HG02981 (cell line): ENCODE data around the gene RBM38.

Source experiments
- ATAC-seq: cut with Tn5 transposase; IDR thresholded peaks from one replicate; pipeline ENCODE4 v1.9.1; 2021; ENCODE audit warnings: mild to moderate bottlenecking, moderate library complexity; ENCODE audit not compliant: unreplicated experiment

The RBM38 gene

DNA sequence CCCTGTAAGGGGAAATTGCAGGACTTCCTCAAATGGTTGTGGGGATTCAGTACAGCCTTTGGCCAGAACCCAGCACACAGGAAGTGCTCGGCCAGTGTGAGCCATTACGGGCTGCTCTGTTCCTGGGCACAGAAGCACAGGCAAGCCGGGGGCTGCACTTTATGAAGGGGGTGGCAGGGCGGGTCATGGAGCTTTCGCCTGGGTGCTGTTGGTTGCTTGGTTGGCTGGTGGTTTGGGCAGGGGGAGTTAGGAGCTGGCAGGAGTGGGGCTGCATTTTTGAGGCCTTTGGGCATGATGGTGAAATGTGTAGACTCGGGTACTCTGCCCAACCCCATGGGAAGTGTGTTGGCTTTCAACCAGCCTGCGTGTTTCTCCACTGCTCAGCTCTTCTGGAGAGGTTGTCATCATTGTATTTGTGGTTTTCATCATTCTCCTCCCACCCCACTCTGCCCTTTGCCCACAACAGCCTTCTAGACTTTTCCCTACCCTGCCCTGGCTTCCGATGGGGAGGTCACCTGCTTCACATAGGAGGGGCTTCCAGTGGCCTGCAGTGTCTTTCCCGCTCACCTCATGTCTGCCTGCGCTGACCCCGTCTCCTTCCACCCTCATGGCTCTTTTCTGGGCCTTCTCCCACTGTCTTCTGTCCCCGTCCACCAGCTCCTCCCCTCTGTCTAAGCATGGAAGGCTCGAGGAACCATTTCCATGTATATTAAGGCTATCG is 16.1 kb upstream of the RBM38 start:
- ATAC-seq, result no peak

DNA sequence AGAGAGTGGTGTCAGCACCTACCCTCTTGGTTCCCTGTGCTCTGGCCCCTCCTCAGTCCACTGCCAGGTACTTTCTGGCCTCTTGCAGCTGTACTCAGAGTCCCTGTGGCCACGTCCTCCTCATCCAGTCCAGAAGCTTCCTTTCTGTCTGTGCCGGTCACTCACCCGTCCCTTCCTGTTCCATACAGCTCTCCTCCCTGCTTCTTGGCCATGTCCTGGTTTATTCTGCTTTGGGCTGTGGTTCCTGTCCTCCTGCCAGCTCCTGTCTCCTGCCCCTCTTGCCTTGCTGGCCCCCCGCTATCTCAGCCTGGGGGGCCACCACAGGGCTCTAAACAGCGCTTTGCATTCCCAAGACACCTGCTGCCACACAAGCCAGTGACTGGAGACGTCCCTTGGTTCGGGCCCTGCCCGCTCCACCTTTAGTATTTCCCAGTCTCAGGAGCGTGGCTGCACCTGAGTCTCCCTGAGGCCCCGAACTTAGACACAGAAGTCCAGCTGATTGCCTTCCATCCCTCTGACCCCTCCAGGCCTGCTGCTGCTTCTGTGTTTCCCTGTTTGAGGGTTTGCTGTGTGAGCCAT is 15.5 kb upstream of the RBM38 start:
- no peak for ATAC-seq

DNA sequence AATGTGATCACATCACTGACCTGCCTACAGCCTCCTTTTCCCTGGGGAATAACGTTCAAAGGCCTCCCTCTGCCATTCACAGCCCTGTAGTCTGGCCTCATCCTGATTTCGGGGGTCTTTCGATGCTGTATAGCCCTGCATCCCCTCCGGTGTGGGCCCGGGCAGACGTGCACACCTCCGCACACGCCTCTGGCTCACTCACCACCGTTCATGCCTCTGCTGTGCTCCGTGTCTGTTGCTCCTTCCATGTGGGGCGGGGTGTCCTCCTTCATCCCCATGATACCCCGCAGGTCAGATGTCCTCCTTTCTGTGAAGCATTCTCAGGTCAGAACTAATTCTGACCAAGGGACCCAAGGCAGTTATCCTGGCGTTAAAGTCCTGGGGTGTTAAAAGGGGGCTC is 13.8 kb upstream of the RBM38 start:
- no peak for ATAC-seq

DNA sequence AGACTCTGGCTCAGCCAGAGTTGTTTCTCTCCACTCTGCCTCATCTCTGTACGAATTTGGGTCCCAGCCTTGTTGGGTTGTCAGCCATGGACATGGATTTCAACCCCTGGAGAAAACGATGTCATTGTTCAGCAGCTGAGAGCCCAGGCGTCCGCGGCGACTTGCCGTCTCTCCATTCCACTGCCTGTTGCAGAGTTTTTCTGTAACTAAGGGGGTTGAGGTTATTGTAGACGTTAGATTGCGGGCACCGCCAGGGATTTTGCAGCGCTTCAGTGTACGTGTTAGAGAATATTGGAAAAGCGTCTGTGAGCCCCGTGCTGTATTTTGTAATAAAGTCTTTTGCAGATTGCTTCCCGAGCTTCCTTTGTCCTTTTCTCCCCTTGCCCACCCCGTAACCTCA is 13.1 kb upstream of the RBM38 start:
- no peak for ATAC-seq

DNA sequence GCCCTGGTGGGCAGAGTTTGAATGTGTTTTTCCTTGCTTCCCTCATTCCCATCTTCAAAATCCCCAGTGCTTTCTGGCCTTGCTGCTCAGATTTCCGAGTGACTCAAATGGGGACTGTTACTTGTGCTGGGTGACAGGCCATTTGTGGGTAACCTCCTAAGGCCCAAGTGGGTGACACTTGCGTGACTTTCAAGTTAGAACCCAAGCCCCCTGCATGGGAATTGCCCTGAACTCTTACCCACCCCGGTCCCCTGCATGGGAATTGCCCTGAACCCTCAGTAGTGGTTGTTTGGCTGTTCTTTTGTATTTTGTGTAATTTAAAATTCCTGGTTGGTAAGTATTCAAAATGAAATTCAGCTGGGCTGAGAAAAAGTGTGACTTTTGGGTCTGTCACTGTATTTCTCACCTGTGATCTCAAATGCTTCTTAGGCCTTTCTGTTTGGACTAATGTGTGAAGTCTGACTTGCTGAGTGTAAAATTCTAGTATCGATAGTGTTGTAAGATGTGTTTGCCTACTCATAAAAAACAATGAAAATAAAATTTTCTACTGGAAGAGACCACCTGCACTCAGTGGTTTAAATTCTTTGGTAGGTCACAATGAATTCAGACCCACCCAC is 12.4 kb upstream of the RBM38 start:
- ATAC-seq, result no peak

DNA sequence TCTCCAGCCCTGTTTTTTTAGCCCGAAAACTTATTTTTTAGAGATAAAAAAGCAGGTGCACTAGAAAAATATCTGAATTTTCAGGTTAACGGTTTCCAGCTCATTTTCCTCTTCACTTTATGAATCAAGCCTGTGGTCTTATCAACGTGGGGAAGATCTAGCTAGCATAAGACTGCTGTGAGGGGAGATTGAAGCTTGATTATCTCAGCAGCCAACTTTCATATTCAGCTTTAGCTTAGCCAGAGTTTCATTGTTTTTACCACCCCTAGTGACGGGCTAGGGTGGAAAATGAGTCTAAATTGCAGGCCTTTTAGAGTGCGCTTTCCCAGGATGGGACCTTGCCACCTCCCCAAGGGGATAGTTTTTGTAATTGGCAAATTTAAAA is 11.9 kb upstream of the RBM38 start:
- no peak for ATAC-seq

DNA sequence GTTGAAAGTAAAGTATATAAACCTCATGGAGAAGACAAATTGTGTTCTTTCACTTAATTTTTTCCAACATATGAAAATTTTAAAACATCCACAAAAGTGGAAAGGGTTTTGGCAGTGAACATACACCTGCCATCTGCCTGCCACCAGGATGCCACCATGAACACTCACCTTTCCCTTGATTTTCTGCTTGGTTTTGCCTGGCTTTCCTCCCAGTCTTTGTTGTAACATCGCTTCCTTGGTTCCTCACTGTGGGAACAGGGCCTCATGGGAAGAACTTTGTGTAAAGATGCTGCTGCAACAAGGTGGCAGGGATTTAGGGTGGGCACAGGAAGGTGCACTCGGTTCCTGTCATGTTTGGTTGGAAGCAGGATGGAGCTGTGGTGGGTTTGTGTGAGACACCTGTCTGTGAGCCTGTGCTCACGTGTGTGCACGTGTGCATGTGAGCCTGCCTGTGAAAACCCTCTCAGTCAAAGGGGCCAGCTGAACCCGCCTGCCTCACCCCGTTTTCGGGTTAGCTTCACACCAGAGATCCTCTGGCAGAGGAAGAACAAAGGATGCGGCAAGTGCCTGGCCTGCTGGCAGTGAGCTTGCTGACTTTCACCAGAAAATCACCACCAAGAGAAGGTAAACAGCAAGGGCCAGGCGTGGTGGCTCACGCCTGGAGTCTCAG is 11.0 kb upstream of the RBM38 start:
- ATAC-seq, result no peak

DNA sequence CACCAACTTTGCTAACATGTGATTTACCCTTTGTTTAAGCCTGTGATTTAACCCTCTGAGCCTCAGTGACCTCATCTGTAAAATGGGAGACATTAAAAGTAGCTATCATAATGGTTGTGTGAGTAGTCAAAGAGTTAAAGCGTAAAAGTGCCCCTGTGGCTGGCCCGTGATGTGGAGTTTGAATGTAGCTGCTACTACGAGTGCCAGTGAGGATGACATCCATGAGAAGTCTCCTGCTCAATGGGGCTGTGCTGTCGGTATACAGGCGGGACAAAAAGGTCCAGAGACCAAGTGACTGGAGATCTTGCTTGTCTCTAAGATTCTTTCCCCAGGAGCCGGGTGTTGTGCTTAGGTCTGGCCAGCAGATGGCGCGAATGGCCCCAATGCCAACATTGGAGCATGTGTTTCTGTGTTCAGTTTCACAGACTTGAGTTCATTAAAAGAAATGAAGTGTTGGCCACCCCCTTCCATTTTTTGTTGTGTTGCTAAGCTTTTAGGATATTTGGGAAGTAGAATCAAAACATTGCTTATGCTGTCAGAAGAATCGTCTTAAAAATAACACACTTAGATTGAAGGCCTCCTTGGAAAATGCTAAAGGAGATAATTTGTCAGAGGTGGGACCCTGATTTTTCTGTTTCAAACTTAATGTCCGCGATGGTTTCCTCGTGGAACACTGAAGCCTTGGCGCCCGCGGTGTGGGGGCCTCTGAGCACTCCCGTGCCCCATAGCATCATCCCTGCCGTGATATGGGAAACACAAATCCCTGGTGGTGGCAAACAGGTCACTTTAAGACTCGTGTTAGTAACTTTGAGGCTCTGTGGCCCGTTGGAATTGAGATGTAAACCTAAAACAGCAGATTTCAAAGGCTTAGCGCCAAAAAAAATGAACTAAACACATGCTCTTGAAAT is 9.3 kb upstream of the RBM38 start:
- ATAC-seq, result no peak

DNA sequence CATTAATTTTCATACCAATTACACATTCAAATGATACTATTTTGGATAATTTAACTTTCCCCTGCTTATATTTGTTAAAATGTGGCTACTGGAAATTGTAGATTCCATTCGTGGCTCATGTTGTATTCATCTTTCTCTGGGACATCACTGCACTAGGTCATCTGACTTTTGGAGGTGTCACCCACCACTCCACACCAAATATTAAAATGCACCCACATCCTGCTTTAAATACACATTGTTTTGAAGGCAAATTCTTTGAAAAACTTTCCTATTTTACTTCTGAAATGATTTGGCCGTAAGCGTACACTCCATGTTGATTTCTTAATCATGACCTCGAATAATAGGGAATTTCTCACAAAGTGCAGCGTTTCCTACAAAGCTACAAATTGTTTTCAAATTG is 8.7 kb upstream of the RBM38 start:
- ATAC-seq, result no peak

DNA sequence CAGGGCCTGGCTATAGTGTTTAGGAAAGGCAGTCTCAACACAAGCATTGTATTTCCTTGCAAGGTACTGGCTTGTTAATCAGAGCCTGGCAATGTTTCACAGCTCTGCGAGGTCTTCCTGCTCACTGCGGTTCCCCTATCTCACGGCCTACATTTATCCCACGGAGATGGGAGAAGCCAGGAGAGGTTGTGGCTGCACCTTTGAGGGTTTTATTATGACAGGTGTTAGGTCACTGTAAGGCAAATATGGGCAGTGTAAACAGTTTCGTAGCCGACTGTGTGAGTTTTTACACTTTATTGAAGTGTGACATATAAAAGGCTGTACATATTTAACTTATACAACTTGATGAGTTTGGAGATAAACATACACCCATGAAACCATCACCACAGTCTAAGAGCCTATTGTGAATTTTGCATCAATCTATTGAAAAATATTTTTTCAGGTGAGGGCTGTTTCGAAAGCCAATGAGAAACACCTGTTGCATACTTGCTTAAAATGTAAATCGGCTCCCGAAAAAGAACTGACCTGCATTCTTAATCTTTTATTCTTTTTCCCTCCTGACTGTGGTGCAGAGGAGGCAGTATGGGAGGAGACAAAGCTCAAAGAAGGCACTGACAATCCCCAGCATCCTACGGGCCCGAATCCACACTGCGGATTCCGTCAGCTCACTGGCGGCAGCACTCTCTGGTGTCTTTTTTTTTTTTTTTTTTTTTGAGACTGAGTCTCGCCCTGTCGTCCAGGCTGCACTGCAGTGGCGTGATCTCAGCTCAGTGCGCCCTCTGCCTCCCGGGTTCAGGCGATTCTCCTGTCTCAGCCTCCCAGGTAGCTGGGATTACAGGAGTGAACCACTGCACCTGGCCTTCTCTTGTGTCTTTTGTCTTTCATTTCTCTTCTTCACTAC is 7.5 kb upstream of the RBM38 start:
- no peak for ATAC-seq

DNA sequence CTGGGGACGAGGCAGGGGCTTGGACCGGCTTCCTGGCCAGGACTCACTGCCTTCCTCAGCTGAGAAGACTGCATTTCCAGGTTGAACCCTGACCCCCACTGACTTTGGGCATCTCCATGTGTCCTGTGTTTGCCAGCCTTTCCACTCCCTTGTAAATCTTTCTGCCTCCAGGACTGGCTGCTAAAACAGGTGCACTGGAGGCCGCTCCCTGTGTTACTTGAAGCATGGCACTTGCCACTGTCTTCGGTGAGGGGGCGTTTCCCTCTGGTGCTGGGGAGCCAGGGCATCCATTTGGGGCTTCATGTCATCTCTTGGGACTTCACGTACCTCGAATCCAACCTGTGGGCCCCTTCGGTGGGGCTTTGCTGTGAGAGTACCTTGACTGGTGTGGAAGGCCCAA is 6.7 kb upstream of the RBM38 start:
- ATAC-seq, result no peak

DNA sequence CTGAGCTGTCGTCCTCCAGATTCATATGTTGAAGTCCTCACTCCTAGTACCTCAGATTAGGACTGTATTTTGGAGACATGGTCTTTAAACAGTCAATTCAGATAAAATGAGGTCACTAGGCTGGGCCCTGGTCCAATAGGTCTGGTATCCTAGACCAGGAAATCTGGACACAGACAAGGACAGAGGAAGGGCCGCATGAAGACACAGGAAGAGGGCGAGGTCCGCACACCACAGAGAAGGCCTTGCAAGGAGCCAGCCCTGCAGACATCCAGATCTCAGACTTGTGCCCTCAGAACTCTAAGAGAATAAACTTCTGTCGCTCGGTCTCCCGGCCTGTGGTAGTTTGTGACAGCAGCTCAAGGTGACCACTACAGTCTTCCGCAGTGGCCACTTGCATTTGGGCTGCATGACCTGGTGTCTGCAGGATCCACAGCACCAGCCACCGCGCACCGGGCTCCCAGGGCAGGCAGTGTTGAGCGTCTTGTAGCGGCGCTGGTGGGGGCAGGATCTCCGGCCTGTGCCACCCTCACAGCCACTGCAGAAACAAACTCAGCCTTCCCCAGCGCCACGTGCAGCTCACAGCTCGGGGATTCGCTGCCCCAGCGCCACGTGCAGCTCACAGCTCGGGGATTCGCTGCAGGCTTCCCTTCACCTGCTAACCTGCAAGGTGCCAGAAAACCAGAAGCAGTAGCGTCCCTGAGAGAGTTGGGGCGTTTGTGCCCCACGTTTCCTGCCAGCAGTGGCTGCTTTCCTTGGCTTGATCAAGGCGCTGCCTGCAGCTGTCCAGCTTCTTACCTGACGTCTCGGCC is 6.0 kb upstream of the RBM38 start:
- ATAC-seq, result no peak

DNA sequence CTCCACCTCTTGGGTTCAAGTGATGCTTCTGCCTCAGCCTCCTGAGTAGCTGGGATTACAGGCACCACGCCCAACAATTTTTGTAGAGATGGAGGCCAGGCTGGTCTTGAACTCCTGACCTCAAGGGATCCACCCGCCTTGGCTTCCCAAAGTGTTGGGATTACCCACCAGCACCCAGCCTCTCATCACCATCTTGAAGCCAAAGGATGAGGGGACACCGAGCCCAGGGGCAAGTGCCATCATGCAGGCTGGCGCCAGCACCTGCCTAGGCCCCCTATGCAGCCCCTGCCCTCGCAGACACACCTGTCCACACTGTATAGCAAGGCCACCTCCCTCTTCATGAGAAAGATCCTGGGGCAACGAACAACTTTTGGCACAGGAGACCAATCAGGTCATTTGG is 5.3 kb upstream of the RBM38 start:
- no peak for ATAC-seq

DNA sequence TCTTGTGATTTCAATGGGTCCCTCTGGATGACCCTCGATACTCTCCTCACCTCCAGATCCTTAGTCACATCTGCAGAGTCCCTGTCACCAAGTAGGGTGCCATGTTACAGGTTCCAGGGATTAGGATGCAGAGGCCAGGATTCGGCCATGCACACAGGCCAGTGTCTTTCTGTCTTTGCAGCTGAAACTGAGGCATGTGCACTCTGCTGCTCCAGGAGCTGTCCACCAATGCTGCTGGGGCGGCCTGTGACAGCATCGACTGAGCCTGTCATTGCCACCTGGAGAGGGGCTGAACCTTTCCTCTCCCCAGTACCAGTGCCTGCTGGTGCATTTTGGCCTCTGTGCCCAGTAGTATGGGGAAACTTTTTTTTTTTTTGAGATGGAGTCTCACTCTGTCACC is 4.4 kb upstream of the RBM38 start:
- no peak for ATAC-seq

DNA sequence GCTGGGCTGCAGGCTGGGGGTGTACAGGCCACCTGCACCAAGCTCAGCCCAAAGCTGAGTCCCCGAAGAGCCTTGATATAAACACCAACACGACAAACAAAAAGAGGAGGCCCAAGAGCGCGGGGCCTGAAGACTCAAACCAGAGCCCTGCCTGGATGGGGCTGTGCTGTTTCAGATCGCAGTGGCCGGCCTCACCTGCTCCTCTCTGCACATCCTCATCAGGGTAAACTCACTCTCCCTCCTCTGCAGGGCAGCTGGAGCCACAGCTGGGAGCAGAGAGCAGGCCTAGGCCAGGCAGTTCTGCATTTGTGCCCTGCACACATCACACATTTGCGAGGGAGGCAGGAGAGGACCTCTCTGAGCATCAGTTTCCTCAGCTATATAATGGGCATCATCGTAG is 3.7 kb upstream of the RBM38 start:
- no peak for ATAC-seq

DNA sequence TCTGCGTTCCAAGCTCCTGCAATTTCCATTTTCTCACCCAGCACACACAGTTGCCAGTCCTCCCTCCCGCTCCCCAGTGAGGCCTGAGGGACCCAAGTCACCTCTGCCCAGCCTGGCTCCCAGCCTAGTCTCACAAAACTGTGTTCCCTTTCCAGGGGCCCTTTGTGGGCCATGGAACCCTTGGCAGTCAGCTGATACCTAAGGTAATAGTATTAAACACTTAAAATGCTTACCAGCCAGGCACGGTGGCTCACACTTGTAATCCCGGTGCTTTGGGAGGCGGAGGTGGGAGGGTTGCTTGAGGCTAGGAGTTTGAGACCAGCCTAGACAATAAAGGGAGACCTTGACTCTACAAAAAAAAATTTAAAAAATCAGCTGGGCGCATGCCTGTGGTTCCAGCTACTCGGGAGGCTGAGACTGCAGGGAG is 3.2 kb upstream of the RBM38 start:
- ATAC-seq, result no peak

DNA sequence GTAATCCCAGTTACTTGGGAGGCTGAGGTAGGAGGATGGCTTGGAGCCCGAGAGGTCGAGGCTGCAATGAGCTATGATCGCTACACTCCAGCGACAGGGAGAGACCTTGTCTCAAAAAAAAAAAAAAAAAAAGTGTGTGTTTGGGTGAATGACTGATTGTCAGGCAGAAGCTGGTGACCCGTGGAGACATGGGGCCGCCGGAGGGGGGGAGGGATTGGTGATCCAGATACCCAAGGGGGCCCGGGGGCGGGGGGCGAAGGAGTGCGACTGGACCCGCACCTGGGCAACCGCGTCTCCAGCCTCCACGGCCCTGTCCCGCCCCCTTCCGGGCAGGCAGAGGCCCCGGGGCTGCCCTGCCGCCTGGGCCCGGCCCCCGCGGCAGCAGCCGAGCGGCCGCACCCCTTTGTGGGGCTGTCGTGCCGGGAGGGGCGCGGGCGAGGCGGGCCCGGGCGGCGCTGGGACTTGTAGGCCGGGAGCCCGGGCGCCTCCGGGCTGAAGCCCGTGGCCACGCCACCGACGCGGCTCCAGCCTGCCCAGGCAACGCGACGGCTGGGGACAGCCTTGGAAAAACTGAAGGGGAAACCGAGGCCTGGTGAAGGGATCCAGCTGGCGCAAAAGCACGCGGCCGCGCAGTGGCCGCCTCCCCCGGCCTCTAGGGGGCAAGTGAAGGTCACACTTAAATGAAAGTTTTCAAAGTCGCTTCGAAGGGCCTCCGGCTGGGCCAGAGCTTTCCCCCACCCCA is 2.1 kb upstream of the RBM38 start:
- peak; percentile 28 for ATAC-seq
